ENCODE measurements around the gene PIGQ. TPM values are rescaled to one million over a fixed set of nuclear protein-coding genes. Genes with fewer than 3 reads are reported as not detected.

The PIGQ gene
- total RNA-seq, 1 donor from 2014 or later: 45.4 TPM

DNA sequence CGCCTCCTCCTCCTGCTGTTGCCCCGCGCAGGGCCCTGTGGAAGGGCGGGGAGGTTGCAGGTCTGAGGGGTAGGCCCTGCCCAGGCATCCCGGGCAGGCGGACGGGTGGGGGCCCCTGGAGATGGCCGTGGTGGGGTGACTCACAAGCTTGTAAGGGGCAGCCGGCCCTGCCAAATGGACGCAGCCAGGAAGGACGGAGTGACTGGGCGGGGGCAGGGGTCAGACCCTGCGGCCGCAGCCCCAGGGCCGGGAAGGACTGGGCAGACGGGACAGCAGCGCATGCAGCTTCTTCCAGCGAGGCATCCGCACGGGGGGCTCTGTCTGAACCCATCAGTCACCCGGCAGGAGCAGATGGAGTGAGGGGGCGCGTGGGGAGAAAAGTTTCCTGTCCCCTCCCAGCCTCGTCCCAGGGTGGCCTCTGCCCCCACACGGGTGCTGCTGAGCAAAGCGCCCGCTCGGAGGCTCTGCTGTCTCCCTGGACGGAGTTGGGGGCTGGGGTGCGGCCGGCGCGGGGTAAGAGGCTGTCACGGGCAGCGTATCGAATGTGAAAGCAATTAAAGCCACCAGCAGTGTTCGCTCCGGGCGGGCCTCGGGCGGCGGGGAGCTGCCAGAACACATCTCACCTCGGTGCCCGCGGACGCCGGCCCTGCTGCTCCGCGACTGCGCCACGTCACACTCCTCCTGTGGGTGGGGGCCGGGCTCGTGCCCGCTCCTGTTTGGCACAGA lies 15.0 kb upstream of the PIGQ start:
- DNase-seq (ENCODE audit: low read depth): peak; percentile 84

DNA sequence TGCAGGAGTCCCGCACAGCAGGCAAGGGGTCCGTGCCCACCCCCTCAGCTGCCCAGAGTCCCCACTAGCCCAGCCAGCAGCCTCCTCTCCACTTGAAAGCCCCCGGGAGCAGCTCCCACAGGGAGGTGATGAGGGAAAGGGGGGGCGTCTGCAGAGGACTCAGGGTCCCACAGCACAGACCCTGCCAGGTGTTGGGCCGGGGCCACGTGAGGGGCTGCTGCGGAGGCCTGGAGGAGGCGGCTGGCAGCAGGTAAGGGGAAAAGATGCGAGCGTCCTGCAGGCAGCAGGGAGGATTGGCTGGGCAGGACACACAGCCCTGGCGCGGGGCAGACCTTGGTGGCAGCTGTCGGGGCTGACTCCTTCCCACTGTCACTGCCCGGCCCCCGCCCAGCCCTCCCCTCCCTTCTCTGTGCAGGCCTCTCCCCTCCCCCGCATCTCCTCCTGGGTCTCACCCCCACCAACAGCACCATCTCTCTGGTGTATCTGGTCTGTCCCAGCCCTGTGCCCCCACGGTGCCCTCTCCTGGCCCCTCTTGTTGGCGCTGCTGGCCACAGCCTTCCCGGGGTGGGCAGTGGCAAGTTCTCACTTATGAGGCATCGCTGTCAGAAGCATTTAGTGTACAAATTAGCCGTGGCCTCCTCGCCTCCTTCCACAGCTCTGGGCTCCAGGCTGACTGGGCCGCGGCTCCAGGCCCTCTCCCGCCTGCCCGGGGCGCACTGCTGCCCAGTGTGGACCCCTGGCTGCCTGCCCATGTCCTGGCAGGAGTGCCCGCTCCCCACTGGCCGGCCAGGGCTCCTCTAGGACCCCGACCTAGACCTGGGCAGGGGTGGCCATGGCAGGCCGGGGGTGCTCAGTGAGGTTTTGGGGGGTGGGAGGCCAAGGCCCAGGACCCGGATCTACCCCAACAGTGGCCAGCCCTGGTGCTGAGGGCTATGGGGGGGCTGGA lies 14.0 kb upstream of the PIGQ start:
- peak; percentile 70 for DNase-seq (ENCODE audit: low read depth)

DNA sequence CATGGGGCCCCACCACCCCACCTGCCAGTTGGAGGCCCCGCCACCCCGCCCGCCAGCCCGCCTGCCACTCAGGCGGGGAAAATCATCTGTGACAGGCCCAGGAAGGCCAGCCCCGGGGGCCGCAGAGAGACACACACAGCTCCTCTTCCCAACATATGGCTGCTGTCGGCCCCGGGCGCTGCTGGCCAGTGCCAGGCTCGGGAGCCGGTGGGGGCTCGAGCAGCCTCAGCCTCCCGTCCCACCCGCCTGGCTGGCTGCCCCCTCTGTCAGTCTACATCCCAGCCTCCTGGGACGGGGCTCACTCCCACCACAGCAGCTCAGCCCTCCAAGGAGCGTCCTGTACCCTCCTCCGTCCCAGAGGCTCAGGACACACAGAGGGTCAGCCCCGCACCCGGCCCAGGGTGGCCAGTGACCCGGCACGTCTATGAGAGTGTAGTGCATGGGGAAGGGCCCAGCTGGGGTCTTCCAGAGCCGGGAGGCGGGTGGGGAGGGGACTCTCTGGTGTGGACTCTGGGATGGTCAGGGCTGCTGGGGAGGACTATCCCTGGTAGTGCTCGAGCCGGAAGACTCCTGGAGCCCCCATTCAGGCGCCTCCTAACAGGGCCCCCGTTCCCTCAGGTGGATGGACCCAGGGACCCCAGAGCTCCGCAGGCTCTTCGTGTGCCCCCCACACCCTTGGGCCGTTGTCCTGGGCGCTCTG lies 13.1 kb upstream of the PIGQ start:
- no peak for DNase-seq (ENCODE audit: low read depth)

DNA sequence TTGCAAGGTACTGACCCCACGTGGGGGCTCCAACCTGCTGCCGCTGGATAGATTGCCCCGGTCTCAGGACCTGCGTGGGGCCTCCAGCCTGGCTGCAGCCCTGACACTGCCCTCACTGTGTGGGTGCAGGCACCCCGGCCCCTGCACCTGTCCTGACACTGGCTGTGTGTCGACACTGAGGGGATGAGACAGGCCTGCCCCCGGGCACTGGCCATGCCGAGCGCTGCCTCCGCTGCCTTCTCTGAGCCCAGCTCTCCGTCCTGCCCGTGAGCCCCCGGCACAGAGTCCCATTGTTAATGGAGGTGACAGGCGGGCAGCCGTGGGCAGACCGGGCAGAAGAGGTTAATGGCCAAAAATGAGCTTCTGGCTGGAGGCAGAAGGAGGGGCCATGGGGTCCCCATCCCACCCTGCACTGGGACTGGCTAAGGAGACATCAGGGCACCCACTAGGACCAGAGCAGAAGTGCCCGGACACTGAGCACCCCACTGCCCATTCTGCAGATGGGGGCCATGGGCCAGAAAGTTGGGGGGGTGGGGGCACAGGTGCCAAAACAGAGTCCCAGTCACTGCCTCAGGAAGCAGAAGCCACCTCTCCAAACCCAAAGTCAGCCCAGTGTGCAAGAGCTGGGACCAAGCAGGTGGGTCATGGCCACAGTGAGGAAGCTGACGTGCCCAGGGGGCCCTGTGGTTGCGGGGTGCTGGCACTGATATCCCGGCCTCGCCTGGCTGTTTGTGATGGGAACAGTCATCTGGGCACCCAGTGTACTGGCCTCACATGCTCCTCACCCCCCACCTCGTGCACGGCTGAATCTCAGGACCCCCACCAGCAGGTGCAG lies 12.1 kb upstream of the PIGQ start:
- DNase-seq (ENCODE audit: low read depth): no peak

DNA sequence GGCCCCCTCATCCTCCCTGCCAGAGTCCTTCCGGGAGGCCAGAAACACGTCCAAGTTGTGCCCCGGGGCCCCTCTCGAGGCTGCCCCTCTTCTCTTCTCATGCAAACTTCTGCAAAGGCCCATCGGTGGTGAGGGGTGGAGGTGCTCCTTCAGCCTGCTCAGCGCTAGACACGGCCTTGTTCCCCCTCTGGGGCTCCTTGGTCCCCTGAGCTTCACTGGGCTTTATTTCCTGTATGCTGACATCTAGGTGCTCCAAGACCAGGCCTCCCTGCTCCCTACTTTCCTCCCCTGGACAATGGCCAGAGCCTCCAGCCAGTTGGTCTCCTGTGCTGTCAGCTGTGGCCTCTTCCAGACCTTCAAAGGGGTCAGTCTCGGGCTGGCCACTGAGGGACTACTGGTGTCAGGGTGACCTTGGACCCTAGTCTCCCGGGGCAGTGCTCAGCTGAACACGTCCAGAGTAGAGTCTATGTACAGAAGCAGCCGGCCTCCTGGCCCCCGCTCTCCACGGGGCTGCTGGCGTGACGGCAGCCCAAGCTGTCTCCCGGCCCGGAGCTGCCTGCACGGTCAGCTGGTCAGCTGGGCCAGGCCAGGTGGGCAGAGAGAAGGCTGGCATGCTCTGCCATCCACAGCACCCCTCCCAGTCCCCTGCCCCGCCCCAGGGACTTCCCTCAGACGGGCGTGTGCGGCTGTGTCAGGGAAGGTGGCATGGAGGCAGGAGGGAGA lies 11.3 kb upstream of the PIGQ start:
- DNase-seq (ENCODE audit: low read depth): peak; percentile 67

DNA sequence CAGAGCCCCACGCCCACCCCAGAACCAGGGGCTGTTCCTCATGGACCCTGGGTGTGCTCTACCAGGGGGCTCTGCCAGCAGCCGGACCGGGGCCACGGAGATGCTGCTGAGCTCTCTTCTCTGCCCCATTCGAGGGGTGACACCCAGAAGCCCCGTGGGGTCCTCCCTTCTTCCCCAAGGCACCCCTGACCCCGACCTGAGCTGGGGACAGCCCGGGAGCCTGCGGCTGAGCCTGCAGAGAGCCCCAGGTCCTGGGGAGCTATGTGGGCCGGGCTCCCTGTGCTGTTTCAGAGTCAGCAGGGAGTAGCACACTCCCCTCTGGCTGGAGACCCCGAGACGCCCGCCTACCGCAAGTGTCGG lies 10.8 kb upstream of the PIGQ start:
- DNase-seq (ENCODE audit: low read depth): no peak

DNA sequence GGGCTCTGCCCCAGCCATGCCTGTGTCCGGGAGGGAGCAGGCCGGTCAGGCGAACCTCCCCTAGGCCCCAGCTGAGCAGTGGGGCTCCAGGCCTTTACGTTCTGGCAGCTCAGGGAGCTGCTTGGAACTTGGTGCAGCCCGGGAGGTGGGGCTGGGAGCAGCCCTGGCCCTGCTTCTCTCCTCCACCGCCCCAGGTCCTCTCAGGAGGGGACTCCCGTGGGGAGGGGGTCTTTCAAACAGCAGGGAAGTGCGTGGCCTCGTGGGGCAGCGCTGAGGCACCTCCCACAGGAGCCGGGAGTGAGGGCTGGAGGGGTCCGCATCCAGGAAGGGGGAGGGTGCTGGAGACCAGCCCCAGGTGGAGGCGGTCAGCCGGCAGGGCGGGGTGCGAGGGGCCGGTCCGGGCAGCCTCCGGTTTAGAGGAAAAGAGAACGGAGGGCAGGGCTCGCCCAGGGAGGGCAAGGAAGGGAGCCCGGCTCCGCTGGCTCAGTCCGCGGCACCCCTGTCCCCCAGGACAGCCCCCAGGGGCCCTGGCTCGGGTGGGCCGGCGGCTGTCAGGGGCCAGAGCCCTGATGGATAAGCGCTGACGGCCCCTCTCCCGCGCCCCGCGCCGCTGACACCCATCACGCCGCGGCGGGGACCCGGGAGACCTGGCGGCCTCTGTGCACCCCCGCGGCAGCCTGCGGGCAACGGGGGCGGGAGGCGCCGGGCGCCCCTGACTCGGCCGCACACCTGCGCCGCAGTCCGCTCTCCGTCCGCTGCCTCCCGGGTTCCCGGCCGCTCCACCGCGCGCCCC lies 10.2 kb upstream of the PIGQ start:
- no peak for DNase-seq (ENCODE audit: low read depth)

DNA sequence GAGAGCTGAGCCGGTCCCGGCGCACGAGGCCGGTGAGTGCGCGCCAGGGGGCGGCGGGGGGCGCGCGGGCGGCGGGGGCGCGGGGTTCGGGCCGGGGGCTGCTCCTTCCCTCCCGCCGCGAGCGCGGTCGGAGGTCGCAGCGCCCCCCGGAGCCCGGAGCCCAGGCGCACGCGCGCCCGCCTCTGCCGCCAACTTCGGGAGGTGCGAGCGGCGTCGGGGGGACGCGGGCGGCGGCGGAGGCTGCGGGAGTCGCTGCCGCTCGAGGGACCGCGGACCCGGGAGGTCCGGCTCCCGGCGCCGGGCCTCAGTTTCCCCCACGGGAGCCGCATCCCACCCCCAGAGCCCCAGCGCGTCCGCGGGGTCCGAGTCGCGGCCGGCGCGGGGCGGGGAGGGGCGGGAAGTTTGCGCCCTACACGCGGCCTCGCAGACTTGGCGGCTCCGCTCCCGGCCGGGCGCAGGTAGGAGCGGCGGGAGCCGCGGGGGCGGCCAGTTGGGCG lies 9.5 kb upstream of the PIGQ start, which contains the start of gene PRR35:
TSS of gene PRR35 (plus strand) at position 191 of the 497 bp plus-strand sequence. CDS start 2,901 bp downstream, outside the sequence.
- DNase-seq (ENCODE audit: low read depth): no peak

DNA sequence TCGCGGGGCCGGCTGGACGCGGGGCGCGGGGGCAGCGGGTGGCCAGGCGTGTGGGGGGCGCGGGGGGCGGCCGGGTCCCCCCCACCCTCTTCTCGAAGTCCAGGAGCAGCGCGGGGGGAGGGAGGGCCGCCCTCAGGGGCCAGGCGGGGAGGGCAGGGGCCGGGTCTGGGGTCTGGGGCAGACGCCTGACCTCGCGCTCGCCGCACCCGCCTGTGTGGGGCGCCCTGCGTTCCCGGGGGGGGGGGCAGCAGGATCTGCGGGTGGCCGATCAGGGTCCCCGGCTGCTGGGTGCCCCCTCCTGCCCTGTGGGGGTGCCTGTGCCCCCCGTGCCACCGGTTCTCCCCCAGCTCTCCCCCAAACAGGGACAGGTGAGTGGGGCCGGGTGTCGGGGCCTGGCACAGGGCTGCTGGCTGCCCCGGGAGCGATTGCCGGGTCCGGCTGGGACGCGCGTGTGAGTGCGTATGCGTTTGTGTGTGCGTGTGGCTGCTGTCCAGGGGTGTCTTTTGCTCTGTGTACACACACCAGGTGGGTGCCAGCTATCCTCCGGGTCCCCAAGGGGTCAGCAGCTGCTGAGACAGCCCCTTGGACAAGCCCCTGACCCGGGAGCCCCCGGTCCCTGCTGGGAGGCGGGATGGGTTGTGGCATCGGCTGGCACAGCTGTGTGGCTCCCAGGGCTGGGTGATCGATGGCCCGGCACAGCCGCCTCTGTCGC lies 8.9 kb upstream of the PIGQ start:
- no peak for DNase-seq (ENCODE audit: low read depth)

DNA sequence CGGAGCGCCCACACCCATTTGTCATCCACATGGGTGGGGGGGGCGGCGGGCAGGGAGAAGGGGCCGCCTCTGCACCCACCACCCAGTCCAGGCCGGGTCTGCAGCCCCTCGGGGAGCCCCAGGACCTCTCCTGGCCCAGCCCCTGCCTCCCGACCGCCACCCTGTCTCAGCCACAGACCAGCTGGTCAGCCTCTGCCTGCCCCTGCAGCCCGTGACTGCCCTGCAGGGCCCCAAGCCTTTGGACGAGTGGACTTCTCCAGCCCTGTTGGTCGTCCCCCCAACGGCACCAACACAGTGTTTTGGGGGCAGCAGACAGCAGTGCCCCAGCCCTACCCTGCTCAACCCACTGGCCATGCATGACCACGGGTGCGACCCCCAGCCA lies 8.4 kb upstream of the PIGQ start:
- DNase-seq (ENCODE audit: low read depth): no peak

DNA sequence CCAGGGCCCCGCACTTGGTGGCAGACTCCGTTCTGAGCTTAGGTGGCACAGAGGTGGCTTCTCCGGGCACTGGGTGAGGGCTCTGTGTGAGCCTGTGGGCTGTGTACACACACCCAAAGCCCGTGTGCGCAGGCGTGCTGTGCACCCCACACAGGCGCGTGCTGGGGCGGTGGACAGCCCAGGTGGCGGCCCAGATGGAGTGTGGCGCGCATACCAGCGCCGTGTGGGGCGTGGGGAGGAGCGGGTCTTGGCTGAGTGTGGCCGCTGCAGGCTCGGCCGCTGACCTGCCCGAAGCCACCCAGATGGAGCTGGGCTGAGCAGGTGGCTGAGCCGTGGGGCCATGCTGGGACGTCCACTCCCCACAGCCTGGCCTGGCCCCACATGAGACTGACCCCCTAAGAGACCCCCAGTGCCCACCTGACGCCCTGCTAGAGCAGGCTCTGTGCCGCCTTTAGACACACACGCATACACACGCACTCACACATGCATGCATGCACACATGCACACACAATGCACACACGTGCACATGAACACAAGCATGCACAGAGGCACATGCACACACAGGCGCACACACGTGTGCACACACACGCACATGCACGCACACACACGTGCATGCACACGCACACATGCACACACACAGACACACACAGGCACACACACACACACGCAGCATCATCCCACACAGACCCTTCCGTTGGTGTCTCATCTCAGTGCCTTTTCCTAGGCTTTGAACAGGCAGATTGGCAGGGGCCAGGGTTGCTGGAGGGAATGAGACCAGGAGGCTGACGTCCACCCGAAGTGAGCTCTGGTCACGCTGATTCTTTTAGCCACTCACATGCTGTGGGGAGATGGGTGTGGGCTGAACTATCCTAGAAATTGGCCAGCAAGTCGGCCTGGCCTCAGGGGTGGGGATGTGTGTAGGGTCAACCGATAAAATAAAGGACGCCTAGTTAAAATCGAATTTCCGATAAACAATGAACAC lies 7.5 kb upstream of the PIGQ start:
- DNase-seq (ENCODE audit: low read depth): no peak

DNA sequence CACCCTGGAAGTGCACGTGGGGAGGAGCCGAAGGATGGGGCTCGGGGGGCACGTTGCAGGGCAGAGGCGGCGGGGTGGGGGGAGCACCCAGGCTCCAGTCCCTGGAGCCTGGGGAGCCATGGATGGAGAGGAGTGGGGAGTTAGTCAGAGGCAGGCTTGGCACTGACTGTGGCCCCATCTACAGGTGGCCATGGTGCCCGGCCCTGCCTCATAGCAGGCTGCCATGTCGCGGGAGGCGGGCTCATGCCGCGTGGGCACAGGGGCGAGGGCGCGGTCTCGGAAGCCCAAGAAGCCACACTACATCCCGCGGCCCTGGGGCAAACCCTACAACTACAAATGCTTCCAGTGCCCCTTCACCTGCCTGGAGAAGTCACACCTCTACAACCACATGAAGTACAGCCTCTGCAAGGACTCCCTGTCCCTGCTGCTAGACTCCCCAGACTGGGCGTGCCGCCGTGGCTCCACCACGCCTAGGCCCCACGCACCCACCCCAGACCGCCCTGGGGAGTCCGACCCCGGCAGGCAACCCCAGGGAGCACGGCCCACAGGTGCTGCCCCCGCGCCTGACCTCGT lies 6.6 kb upstream of the PIGQ start:
- no peak for DNase-seq (ENCODE audit: low read depth)

DNA sequence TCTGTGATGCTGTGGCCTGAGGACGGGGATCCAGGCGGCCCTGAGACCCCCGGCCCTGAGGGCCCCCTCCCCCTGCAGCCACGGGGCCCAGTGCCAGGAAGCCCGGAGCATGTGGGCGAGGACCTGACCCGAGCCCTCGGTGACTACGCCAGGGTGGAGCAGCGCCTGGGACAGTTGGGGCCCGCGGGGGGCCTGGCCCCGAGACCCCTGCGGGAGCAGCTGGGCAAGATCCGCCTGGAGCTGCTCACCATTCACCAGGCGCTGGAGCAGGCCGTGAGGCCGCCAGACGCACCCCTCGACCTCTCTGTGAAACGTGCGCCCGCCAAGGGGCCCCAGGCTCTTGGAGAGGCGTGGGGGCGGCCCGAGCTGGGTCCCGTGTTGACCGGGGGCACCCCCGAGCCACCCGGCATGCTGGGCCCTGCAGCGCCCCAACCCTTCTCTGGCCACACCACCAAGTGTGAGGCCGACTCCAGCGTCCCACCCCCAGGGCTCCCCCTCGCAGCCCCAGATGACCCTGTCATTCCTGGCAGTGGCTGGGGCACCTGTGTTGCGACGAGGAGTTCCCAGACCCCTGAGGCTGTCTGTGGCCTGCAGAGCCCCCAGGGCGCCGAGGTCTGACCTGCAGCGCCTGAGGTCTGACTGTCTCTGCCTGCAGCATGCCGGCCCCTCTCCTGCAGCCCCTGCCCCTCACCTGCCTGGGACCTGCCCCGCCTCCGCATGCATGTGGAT lies 4.9 kb upstream of the PIGQ start:
- DNase-seq (ENCODE audit: low read depth): no peak

DNA sequence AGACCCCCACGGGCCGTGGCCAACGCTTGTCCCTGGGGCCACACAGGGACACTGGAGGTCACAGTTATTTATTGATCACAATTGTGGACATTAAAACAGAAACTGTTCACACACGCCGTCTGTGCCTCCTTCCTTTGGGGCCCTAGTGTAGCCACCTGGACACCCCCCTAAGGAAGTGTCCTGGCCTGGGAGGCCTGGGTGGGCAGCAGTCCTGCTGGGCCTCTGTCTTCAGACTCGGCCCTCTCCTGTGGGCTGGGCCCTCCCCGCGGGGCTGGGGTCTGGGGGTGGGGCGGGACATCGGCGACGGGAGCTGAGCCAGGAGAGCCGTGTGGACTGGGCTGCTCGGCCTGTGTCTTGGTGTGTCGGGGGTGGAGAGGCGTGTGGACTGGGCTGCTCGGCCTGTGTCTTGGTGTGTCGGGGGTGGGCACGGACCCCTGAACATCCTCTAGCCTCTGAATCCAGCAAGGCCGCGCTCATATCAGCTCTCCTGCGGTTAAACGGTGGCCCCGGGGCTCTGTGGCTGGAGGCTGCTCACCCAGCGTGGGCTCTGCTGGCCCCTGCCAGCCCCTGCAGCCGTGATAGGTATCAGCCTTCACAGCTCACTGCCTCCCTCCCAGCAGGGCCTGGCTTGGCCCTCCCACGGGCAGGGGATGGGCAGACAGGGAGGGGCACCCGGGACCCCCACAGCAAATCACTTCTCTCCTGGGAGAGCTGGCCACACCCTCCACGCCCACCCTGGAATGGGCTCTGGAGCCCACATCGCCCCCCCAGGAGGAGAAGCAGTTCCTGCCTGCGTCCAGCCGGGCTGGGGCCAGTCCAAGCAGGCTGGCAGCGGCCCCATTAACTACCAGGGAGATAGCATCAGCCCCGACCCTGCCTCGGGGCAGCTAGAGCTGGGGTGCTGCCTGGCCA lies 4.1 kb upstream of the PIGQ start:
- no peak for DNase-seq (ENCODE audit: low read depth)

All from myocyte (in vitro differentiated cells).